K562 (cell line): Measurements from ENCODE around the gene ARMC8. TPM values are rescaled to one million over a fixed set of nuclear protein-coding genes. Genes with fewer than 3 reads are reported as not detected.

Experiments used
- ATAC-seq: fragments of 200-7000 bp; cut with Tn5 transposase; 3 replicates; pipeline ENCODE4 v1.9.1; 2020; ENCODE audit warnings: moderate library complexity
- BruUV-seq: library from RNA; stranded (reverse); fragments of 400-500 nt; replicated peaks from 2 replicates; lab custom pipeline; 2021; lab: Mats Ljungman, UMichigan
- CTCF ChIA-PET: fragments of 300-600 bp; formaldehyde crosslinking; extraction: SDS; loops from one replicate; lab custom pipeline; 2021; ENCODE audit warnings: low intra/inter-chr PET ratio; lab: Yijun Ruan, JAX
- POLR2A ChIA-PET: fragments of 300-600, 350-650 bp; sonication (Branson Sonifier 250); formaldehyde crosslinking; extraction: SDS; loops from one replicate; lab custom pipeline; 2021; ENCODE audit warnings: antibody characterized with exemption, inconsistent platforms; lab: Yijun Ruan, JAX
- DNase-seq, 4 experiments: peaks; one replicate each; pipeline versions ENCODE4 v3.0.0 to v3.0.0-alpha.2; 2011 to 2018; ENCODE audit warnings: low spot score in 3 of 4, mixed read lengths in 3 of 4; ENCODE audit errors: extremely low read depth in 1 of 4
- FAIRE-seq: peaks from 2 replicates; lab custom pipeline; 2011; peaks lifted over from hg19 to GRCh38; lab: Jason Lieb, UNC
- H2AFZ ChIP-seq: 2 replicates; pipeline ENCODE4 v1.6.0; 2011; ENCODE audit warnings: low read depth, low read length, control low read depth, inconsistent platforms
- H3K27ac ChIP-seq: fragments of 200-600 bp; 3 replicates; pipeline ENCODE4 v1.8.0; 2011; ENCODE audit warnings: low read depth, mild to moderate bottlenecking, control low read depth, inconsistent platforms, low read length, moderate library complexity, mixed read lengths; ENCODE audit errors: extremely low read depth
- H3K27me3 ChIP-seq, 2 experiments: fragments of 300-600 bp in 1 of 2; 2 replicates in 1 of 2; 3 replicates in 1 of 2; pipeline versions ENCODE4 v1.6.0 to v1.8.0; 2011; ENCODE audit warnings: inconsistent platforms in 2 of 2, low read length in 2 of 2, mild to moderate bottlenecking in 1 of 2, mixed read lengths in 1 of 2, moderate library complexity in 1 of 2; ENCODE audit not compliant: control insufficient read depth in 2 of 2, insufficient read depth in 2 of 2
- H3K36me3 ChIP-seq: fragments of 300-600 bp; 3 replicates; pipeline ENCODE4 v1.8.0; 2011; ENCODE audit warnings: mild to moderate bottlenecking, low read length, inconsistent platforms; ENCODE audit not compliant: control insufficient read depth, insufficient read depth
- H3K4me1 ChIP-seq, 2 experiments: fragments of 200-600 bp in 1 of 2; replicated peaks in 1 of 2; 2 replicates in 1 of 2; 3 replicates in 1 of 2; pipeline versions ENCODE4 v1.5.1 to v1.8.0; 2011; ENCODE audit warnings: inconsistent platforms in 2 of 2, low read length in 2 of 2, mild to moderate bottlenecking in 1 of 2, mixed read lengths in 1 of 2, moderate library complexity in 1 of 2; ENCODE audit not compliant: control insufficient read depth in 2 of 2, insufficient read depth in 2 of 2
- H3K4me2 ChIP-seq: 2 replicates; pipeline ENCODE4 v1.6.1; 2011; ENCODE audit warnings: low read length, control low read depth, inconsistent platforms, mixed read lengths; ENCODE audit not compliant: insufficient read depth
- H3K4me3 ChIP-seq: fragments of 200-600 bp; sonication (generic), shearing (Covaris generic); 2 replicates; pipeline ENCODE4 v1.5.1; 2016; ENCODE audit warnings: control low read depth, inconsistent platforms
- H3K79me2 ChIP-seq: fragments of 200-600 bp; 3 replicates; pipeline ENCODE4 v1.8.0; 2011; ENCODE audit warnings: low read length, inconsistent platforms; ENCODE audit not compliant: control insufficient read depth, insufficient read depth
- H3K9ac ChIP-seq, 2 experiments: 2 replicates each; pipeline versions ENCODE4 v1.6.0 to v1.6.1; 2011; ENCODE audit warnings: low read depth in 2 of 2, low read length in 2 of 2, control low read depth in 1 of 2, inconsistent platforms in 1 of 2, mild to moderate bottlenecking in 1 of 2, mixed read lengths in 1 of 2; ENCODE audit not compliant: insufficient read depth in 1 of 2
- H3K9me1 ChIP-seq: one replicate; pipeline ENCODE4 v1.6.0; 2011; ENCODE audit warnings: inconsistent platforms, mild to moderate bottlenecking, low read length, moderate library complexity; ENCODE audit not compliant: control insufficient read depth, insufficient read depth
- H3K9me3 ChIP-seq: replicated peaks from 2 replicates; pipeline ENCODE4 v1.5.1; 2011; ENCODE audit warnings: low read depth, low read length, inconsistent platforms; ENCODE audit not compliant: control insufficient read depth, insufficient read depth
- H4K20me1 ChIP-seq: replicated peaks from 2 replicates; pipeline ENCODE4 v1.6.1; 2011; ENCODE audit warnings: low read length, inconsistent platforms, mixed read lengths; ENCODE audit not compliant: control insufficient read depth, insufficient read depth
- CBFA2T2 ChIP-seq: fragments of 450-650 bp; conservative IDR thresholded peaks from 2 replicates; pipeline ENCODE4 v1.6.1; 2017; ENCODE audit warnings: mild to moderate bottlenecking
- E2F8 ChIP-seq: fragments of 450-650 bp; IDR thresholded peaks from 2 replicates; pipeline ENCODE4 v1.7.1; 2018; ENCODE audit warnings: mild to moderate bottlenecking, low read depth; ENCODE audit not compliant: partially characterized antibody
- GTF2F1 ChIP-seq: IDR thresholded peaks from 2 replicates; pipeline ENCODE4 v1.6.1; 2011; ENCODE audit warnings: low read depth, low read length, improper control_type of control experiment
- POLR2B ChIP-seq: fragments of 450-650 bp; IDR thresholded peaks from 2 replicates; pipeline ENCODE4 v1.6.1; 2018; ENCODE audit warnings: low read depth; ENCODE audit not compliant: partially characterized antibody
- RREB1 ChIP-seq: fragments of 250-450 bp; sonication (Bioruptor Pico); IDR thresholded peaks from 2 replicates; pipeline ENCODE4 v1.4.0; 2020
- VEZF1 ChIP-seq: fragments of 200-800 bp; sonication (Bioruptor generic); IDR thresholded peaks from 2 replicates; pipeline ENCODE4 v1.6.1; 2017; ENCODE audit warnings: missing genetic modification characterization, missing compliant biosample characterization
- WGBS: fragments of 100-300 bp; shearing (Covaris generic); methylation state at CpG from one replicate; pipeline ENCODE4 v1.1.6; 2016; ENCODE audit warnings: low coverage, mixed read lengths; ENCODE audit not compliant: insufficient coverage; ENCODE audit errors: missing lambda C conversion rate; 5-methylcytosine and 5-hydroxymethylcytosine counted together
- in situ Hi-C: fragments of 300-500 bp; cut with MboI; formaldehyde crosslinking; loops from 4 replicates; pipeline ENCODE4 v1.15.0; 2018; ENCODE audit warnings: inconsistent platforms, mixed read lengths
- intact Hi-C: fragments of 100-400 bp; cut with micrococcal nuclease; formaldehyde crosslinking; loops from 2 replicates; pipeline ENCODE4 v1.14.2; 2022
- polyA plus RNA-seq, 8 experiments: library from polyadenylated mRNA; depleted of rRNA in 4 of 8; stranded (reverse) in 5 of 8; unstranded in 3 of 8; fragments of >200 nt; fragmentation: Nextera tagmentation in 2 of 8; fragmentation: Illumina TruSeq in 1 of 8; extraction: Ambion mirVana in 2 of 8; extraction: Trizol in 1 of 8; gene quantifications; 2 replicates each; pipeline versions ENCODE4 v1.2.1 to v1.2.3, GENCODE V29; 2011 to 2014; ENCODE audit warnings: inconsistent platforms in 1 of 8, missing spikeins in 1 of 8
- total RNA-seq, 7 experiments: library from RNA; depleted of rRNA in 6 of 7; stranded (reverse); fragments of >200 nt in 6 of 7; fragmentation: Illumina TruSeq in 2 of 7; extraction: Trizol in 2 of 7; gene quantifications; 2 replicates each; pipeline versions ENCODE4 v1.2.1 to v1.2.3, GENCODE V29; 2011 to 2021; ENCODE audit warnings: low replicate concordance in 1 of 7

ARMC8 gene
- total and polyA plus RNA-seq, 9 of the 15 experiments (the other 6 are each of a cell fraction or from before 2014, with no cell fraction given) = 22.4 to 76.1 (median 37.3) TPM

- H3K9me1 ChIP-seq = no peaks in the 10 kb centered on the region
- no peaks in the 10 kb centered on the region for H3K9me3 ChIP-seq
- peaks cover 7 to 10% of the 10 kb centered on the region in 2 experiments; a peak in 4 of 5 replicates for H3K4me1 ChIP-seq
- H3K27me3 ChIP-seq = no peaks in the 10 kb centered on the region; a peak in 1 of 5 replicates
- FAIRE-seq (peak; percentile 88), DNase-seq (peak; percentile 86 to 95 (median 92)), ATAC-seq (peak; percentile 94)
- ChIA-PET POLR2A (interaction anchor here (1.0 to 1.2 kb wide), 3 partner anchors 14 to 34 kb away, joined by 3 read pairs; no protein-coding TSS in a partner anchor), CTCF (interaction anchor here (0.5 kb wide), 1 partner anchor 591 kb away, joined by 3 read pairs; no protein-coding TSS in a partner anchor)
- BruUV-seq = no TSS peak
- H2AFZ ChIP-seq = peak within 1 kb of the TSS; percentile 90
- H3K4me2 ChIP-seq = peak within 1 kb of the TSS; percentile 83
- intact Hi-C loops = loop anchor here (1.0 to 10.0 kb wide), 2 partner anchors 149 to 265 kb away; no protein-coding TSS in a partner anchor
- in situ Hi-C loops = no loop called here
- under 1% methylated on average over 48 of the region's 62 CpGs for WGBS
- peak within 1 kb of the TSS; percentile 30 to 90; a peak in 3 of 4 replicates for H3K9ac ChIP-seq
- no peaks in the 10 kb centered on the region for H3K79me2 ChIP-seq
- H3K36me3 ChIP-seq = no peaks in the 10 kb centered on the region
- H4K20me1 ChIP-seq = no peaks in the 10 kb centered on the region
- H3K27ac ChIP-seq = no peak within 1 kb of the TSS
- peak within 1 kb of the TSS; percentile 57 for H3K4me3 ChIP-seq
- TF ChIP-seq GTF2F1 = no peak
- no peak for TF ChIP-seq E2F8
- TF ChIP-seq VEZF1 (CRISPR knock-in tag) = peak; percentile 97
- TF ChIP-seq RREB1 (CRISPR knock-in tag) = no peak
- no peak for TF ChIP-seq CBFA2T2
- TF ChIP-seq POLR2B = no peak
Measured at GRCh38 chr3:138329127-138329983, 142.3 kb downstream of the ARMC8 start, which contains the start of gene NME9. TSS of gene NME9 (minus strand) at chr3:138329851. CDS start at chr3:138329335, 516 bp downstream.
